Activated gamma-delta T cell treated with anti-CD3 and anti-CD28 coated beads, Interleukin-2, amount 50 U/mL, for 16 hours (primary cell): ENCODE results near the gene HERPUD1.
"Not testable (repeated sequence)": the region's sequence is repeated elsewhere in the genome, so short reads cannot be mapped to it uniquely, and the experiment has no call there.

Experiments
- DNase-seq: peaks from one replicate; pipeline ENCODE4 v3.0.0-alpha.2; 2020; ENCODE audit warnings: low read depth

The HERPUD1 gene

GRCh38 chr16:56960681-56961281 lies 28.8 kb downstream of the HERPUD1 start:
- DNase-seq: no peak

GRCh38 chr16:56961386-56961785 lies 29.4 kb downstream of the HERPUD1 start:
- no peak for DNase-seq

- no peak for DNase-seq
Measured at GRCh38 chr16:56961851-56962281, 29.9 kb downstream of the HERPUD1 start, which contains the start of gene CETP. TSS of gene CETP (plus strand) at chr16:56961950. CDS start at chr16:56961980, 30 bp downstream.

GRCh38 chr16:56964243-56965148 lies 32.6 kb downstream of the HERPUD1 start:
- DNase-seq: peak; percentile 95

GRCh38 chr16:56965149-56966092 lies 33.5 kb downstream of the HERPUD1 start:
- DNase-seq: no peak

- DNase-seq: no peak
Measured at GRCh38 chr16:56966093-56966475, 34.1 kb downstream of the HERPUD1 start.

GRCh38 chr16:56967733-56968132 lies 35.8 kb downstream of the HERPUD1 start:
- DNase-seq: no peak

- DNase-seq: no peak
Measured at GRCh38 chr16:56969769-56970168, 37.8 kb downstream of the HERPUD1 start.

- no peak for DNase-seq
Measured at GRCh38 chr16:56970934-56971767, 39.2 kb downstream of the HERPUD1 start.

- no peak for DNase-seq
Measured at GRCh38 chr16:56971768-56972043, 39.8 kb downstream of the HERPUD1 start.

GRCh38 chr16:56972403-56973293 lies 40.7 kb downstream of the HERPUD1 start:
- DNase-seq: no peak

- no peak for DNase-seq
Measured at GRCh38 chr16:56973294-56973689, 41.4 kb downstream of the HERPUD1 start.

- not testable (repeated sequence) for DNase-seq
Measured at GRCh38 chr16:56973899-56974298, 42.0 kb downstream of the HERPUD1 start.

- DNase-seq: no peak
Measured at GRCh38 chr16:56974549-56975300, 42.8 kb downstream of the HERPUD1 start.

- DNase-seq: no peak
Measured at GRCh38 chr16:56975714-56976113, 43.8 kb downstream of the HERPUD1 start.

GRCh38 chr16:56977216-56977615 lies 45.3 kb downstream of the HERPUD1 start:
- no peak for DNase-seq

- DNase-seq: no peak
Measured at GRCh38 chr16:56977823-56978430, 46.0 kb downstream of the HERPUD1 start.

GRCh38 chr16:56980201-56980535 lies 48.2 kb downstream of the HERPUD1 start:
- no peak for DNase-seq
